HCEC 1CT (cell line): ENCODE results near the gene CLTC.

ENCODE experiments used
- DNase-seq: peaks from one replicate; pipeline ENCODE4 v3.0.0-alpha.2; 2017

Gene CLTC

DNA sequence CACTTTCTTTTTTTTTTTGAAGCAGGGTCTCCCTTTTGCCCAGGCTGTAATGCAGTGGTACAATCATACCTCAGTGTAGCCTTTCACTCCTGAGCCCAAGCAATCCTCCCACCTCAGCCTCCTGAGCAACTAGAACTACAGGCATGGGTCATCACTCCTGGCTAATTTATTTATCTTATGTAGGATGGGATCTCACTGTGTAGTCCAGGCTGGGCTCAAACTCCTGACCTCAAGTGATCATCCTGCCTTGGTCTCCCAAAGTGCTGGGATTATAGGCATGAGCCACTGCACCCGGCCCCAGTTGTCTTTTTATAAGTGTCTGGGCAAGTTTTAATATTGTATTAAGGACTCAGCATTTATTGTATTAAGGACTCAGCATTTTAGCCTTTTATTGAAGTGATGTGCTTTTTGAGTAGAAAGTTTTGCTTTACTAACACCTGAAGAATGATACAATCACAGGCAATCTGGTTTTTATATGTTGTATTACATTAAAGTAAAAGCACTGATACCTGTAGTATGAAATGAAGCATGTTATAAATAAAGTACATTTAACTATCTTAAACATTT lies 110.7 kb downstream of the CLTC start:
- no peak for DNase-seq

GRCh38 chr17:59733697-59734096 lies 114.0 kb downstream of the CLTC start:
- DNase-seq, result no peak

DNA sequence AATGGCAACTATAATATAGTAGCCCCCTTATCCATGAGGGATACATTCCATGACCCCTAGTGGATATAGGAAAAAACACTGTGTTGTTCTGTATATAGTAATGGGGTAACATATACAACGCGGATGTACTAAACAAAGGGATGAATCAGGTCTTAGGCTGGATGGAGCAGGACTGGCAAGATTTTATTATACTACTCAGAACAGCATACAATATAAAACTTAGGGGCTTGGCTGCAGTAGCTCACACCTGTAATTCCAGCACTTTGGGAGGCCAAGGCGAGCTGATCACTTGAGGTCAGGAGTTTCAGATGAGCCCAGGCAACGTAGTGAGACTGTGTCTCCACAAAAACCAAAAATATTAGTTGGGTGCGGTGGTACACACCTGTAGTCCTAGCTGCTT lies 114.5 kb downstream of the CLTC start:
- DNase-seq, result no peak

DNA sequence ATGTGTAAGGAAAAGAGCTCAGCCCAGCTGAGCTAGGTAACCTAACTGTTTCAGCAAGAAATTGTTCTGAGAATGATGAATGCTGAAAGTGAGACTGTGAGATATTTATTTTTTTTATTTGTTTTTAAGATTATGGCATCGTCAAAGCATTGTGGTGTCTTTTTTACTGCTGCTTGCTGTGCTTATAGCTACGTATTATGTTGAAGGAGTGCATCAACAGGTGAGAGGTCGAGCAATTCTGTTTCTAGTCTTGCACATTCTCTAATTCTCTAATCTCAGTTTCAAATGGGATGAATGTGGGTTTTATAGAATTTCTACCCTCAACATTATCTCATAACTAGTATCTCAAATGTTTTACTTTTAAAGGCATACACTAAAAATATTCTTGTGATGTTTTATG lies 117.6 kb downstream of the CLTC start:
- DNase-seq, result no peak

- no peak for DNase-seq
Observed at GRCh38 chr17:59743842-59744241, 124.1 kb downstream of the CLTC start.

DNA sequence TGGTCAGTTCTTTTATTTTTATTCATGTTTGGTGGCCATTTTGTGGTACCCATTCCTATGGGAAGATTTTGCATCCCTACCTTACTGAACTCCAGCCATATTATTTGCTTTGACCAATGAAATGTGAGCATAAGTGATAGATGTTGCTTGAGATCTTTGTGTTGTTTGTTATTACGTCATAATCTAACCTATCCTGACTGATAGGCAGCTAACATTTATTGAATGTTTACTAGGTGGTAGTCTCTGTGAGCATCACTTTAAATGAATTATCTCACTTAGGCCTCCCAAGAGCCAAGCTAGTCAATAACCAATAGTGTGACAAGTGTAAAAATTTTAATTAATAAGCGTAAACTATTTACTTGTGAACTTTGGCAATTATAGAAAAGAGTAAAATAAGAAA lies 125.3 kb downstream of the CLTC start:
- no peak for DNase-seq
